ENCODE data around the gene RBBP6. TPM values are rescaled to one million over a fixed set of nuclear protein-coding genes. Genes with fewer than 3 reads are reported as not detected.

Gene RBBP6
- total and polyA plus RNA-seq, 2 donors (not counting 3 experiments of a cell fraction or from before 2014, with no cell fraction given), result 16.8 to 52.1 TPM

- TF ChIP-seq EZH2 (IDR thresholded peaks at IDR 0.05; ENCODE audit: borderline replicate concordance, low read depth, low read length, severe bottlenecking), result no peak
- no peak for TF ChIP-seq POLR2AphosphoS5 (IDR thresholded peaks at IDR 0.05; ENCODE audit: insufficient read depth, low read depth, low read length)
- TF ChIP-seq CTCF (IDR thresholded peaks at IDR 0.05; ENCODE audit: extremely low read depth in 1 of 2, insufficient read depth in 1 of 2, low read depth in 1 of 2, low read length in 2 of 2), result peak; percentile 89 to 93
- dilution Hi-C loops (cut with MboI; ENCODE audit: extremely low pct_ligation_motif_present, low sequenced_read_pairs) (no loop called here), intact Hi-C loops (cut with micrococcal nuclease) (loop anchor here (1.0 to 5.0 kb wide), 4 partner anchors 22 to 708 kb away; partner anchors contain the start of gene RBBP6)
- Histone ChIP-seq H3K27me3 (ENCODE audit: control insufficient read depth in 2 of 2, insufficient read depth in 2 of 2, low read length in 2 of 2) (peaks cover 0 to 1% of the 10 kb centered on the region in 2 experiments), H4K20me1 (replicated peaks; ENCODE audit: control insufficient read depth, extremely low read depth, insufficient read depth, low read length) (no peaks in the 10 kb centered on the region), H3K4me3 (replicated peaks in 1 of 3; ENCODE audit: insufficient read depth in 1 of 3, low read depth in 1 of 3, low read length in 3 of 3) (no peak overlapping the region), H3K4me1 (ENCODE audit: control insufficient read depth, extremely low read depth, insufficient read depth, low read length) (no peaks in the 10 kb centered on the region), H3K9ac (replicated peaks; ENCODE audit: extremely low read depth, insufficient read depth, low read length) (no peak overlapping the region), H2AFZ (ENCODE audit: low read depth, low read length) (no peak overlapping the region), H3K27ac (ENCODE audit: insufficient read depth, low read depth, low read length) (no peak overlapping the region), H3K9me3 (replicated peaks; ENCODE audit: control insufficient read depth, insufficient read depth, low read length) (no peaks in the 10 kb centered on the region), H3K36me3 (ENCODE audit: control insufficient read depth in 2 of 2, extremely low read depth in 1 of 2, insufficient read depth in 2 of 2, low read length in 2 of 2) (no peaks in the 10 kb centered on the region), H3K4me2 (ENCODE audit: insufficient read depth, low read length) (peak overlapping the region; percentile 1), H3K79me2 (ENCODE audit: control insufficient read depth, insufficient read depth, low read length) (no peaks in the 10 kb centered on the region), H3K9me1 (replicated peaks; ENCODE audit: control insufficient read depth, extremely low read depth, insufficient read depth, low read length) (no peaks in the 10 kb centered on the region)
- ChIA-PET POLR2A (interaction anchor here (1.0 kb wide), 1 partner anchor 24 kb away, joined by 4 read pairs; no protein-coding TSS in a partner anchor), CTCF (interaction anchor here (0.6 to 5.3 kb wide), 42 partner anchors 9 to 840 kb away, joined by 3 to 70 read pairs (median 4); partner anchors contain the start of gene RBBP6)
- BruUV-seq (replicated peaks), result no TSS peak
- FAIRE-seq (peak; percentile 92), DNase-seq (ENCODE audit: low read depth, low spot score) (peak; percentile 89)
These were observed 22.3 kb upstream of the RBBP6 start for GRCh38 chr16:24516900-24517669.

Measured in endothelial cell of umbilical vein (primary cell).